Measurements from ENCODE around the gene SLC39A11.

SLC39A11 gene

DNA sequence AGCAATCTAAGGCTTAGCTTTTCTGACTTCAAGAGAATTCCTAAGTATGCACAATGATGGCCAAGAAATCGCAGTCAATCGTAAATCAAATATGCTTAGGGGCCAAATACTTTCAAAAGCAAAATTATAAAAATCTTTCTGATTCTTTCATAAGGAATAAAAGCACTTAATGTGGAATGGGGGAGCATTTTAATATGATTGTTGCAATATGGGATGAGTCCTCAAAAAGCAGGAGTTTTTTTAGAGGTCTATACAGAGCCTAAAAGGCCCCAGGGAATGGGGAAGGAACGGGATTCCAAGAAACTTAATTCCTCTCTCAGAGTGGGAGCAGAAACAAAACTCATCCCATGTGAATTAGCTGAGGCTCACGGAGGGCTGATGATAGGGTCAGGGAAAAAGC is 14.7 kb upstream of the SLC39A11 start:
- no peak for DNase-seq

- DNase-seq = peak in 1 of 4 experiments; percentile 5
These were observed 12.9 kb upstream of the SLC39A11 start for GRCh38 chr17:73105431-73105830.

DNA sequence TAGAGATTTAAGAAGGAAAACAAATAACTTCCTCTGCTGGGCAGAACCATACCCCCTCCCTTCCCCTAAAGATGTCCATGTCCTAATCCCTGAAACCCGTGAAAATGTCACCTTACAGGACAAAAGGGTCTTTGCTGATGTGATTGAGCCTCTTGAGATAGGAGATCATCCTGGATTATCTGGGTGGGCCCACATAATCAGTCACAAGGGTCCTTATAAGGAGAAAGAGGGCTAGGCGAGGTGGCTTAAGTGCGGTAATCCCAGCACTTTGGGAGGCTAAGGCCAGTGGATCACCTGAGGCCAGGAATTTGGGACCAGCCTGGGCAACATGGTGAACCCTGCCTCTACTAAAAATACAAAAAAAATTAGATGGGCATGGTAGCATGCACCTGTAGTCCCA is 12.0 kb upstream of the SLC39A11 start:
- no peak for DNase-seq

DNA sequence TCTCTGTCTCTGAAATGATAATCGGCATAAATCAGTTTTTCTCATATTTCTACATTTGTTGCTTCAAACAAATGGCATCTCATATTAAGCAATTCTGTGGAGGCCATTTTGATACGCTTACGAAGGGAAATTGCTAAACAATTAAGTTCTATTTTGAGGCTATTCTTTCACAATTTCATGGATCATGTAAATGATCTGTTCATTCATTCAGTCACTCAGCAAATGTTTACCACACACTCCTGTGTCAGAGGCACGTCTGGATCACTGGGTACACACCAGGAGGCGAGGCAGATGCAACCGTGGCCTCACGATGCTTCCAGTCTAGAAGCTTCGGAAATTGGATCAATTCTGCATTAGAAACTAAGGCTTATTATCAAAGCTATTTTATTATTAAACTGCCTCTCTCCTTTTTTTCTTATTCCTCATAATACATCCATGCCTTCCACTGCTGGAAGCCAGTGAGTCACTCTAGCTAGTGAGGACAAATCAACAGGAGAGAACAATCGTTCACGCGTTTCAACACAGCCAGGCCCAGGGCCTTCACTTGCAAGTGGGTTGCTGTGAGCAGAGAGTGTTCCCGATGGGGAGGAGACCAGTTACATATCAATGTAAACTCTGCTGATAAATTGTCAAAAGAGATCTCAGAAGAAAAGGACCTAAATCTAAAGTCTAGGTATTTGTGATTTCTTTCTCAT is 11.3 kb upstream of the SLC39A11 start:
- DNase-seq = peak; percentile 22 to 74 (median 48)

GRCh38 chr17:73101031-73101430 is 8.5 kb upstream of the SLC39A11 start:
- DNase-seq = no peak

DNA sequence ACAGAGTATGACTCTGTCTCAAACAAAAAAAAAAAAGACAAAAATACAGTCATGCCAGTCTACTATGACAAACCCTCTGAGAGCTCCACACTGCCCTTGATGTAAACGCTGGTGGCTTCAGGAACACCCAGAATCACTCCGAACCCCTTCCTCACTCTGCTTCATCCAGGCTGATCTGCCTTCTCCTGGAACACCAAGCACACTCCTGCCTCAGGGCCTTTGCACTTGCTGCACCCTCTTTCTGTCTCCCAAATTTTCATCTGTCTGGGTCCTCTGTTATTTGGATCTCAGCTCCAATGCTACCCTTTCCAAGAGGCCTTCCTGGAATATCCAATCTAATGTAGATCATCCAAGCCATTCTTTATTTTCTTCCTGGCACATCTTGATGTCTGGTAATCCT is 7.9 kb upstream of the SLC39A11 start:
- DNase-seq = no peak

- peak; percentile 28 to 68 (median 58) for DNase-seq
These were observed 7.0 kb upstream of the SLC39A11 start for GRCh38 chr17:73099511-73099910.

- no peak for DNase-seq
These were observed 6.4 kb upstream of the SLC39A11 start for GRCh38 chr17:73098919-73099318.

DNA sequence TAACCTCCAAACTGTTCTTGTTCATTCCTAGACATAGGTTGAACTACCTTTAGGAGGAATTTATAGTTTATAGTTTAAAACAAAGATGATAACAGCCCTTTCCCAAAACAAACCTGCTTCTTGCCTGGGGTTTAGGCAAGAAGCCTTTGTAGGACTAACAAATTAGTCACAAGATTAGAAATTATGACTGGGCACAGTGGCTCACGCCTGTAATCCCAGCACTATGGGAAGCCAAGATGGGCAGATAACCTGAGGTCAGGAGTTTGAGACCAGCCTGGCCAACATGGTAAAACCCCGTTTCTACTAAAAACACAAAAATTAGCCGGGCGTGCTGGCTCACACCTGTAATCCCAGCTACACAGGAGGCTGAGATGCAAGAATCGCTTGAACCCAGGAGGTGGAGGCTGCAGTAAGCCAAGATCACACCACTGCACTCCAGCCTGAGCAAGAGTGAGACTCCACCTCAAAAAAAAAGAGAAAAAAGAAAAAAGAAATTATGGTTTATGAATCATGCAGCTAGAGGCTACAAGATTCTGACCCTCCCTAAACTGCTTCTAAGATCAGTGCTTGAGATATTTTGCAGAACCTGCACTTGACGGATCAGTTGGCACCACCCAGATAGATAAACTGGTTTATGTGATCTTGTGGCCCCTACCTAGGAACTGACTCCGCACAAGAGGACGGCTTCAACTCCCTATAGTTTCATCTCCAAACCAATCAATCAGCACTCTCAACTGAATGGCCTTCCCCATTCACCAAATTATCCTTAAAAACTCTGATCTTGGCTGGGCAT is 5.7 kb upstream of the SLC39A11 start:
- peak in 1 of 4 experiments; percentile 18 for DNase-seq

- peak; percentile 84 to 94 (median 88) for DNase-seq
These were observed 4.4 kb upstream of the SLC39A11 start for GRCh38 chr17:73096866-73097265.

GRCh38 chr17:73096211-73096610 is 3.7 kb upstream of the SLC39A11 start:
- DNase-seq = peak; percentile 42 to 69 (median 55)

GRCh38 chr17:73093286-73093685 is 798 bp upstream of the SLC39A11 start:
- no peak for DNase-seq

GRCh38 chr17:73091770-73092522 is 542 bp downstream of the SLC39A11 start:
- DNase-seq = peak; percentile 57 to 70 (median 69)

- no peak for DNase-seq
These were observed 1.1 kb downstream of the SLC39A11 start for GRCh38 chr17:73091410-73091769.

- DNase-seq = peak in 3 of 4 experiments; percentile 28 to 43 (median 34)
These were observed 1.9 kb downstream of the SLC39A11 start for GRCh38 chr17:73090396-73091202.

GRCh38 chr17:73089322-73090317 is 2.9 kb downstream of the SLC39A11 start:
- peak in 3 of 4 experiments; percentile 43 to 54 (median 44) for DNase-seq

- DNase-seq = no peak
These were observed 3.9 kb downstream of the SLC39A11 start for GRCh38 chr17:73088561-73088960.

DNA sequence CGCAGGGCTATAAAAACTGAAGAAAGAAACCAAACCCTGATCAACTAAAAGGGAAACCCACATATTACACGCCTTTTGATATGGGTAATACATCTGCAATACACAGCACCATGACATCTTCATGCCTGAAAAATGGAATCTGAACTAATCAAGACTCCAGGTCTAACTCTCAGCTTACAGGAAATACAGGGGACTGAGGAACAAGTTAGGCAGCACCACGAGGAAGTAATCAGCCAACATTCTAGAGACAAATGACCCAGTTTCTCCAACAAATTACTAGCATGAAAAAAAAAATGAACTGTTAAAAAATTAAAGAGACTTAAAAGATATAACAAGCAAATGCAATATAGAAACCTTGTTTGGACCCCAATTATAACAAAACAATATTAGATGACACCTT is 9.1 kb downstream of the SLC39A11 start:
- DNase-seq = no peak

GRCh38 chr17:73074566-73074965 is 17.9 kb downstream of the SLC39A11 start:
- DNase-seq = no peak

- DNase-seq = peak in 3 of 4 experiments; percentile 29 to 62 (median 50)
These were observed 20.1 kb downstream of the SLC39A11 start for GRCh38 chr17:73072219-73072962.
